ENCODE results near the gene RAPGEF3.

Gene RAPGEF3

DNA sequence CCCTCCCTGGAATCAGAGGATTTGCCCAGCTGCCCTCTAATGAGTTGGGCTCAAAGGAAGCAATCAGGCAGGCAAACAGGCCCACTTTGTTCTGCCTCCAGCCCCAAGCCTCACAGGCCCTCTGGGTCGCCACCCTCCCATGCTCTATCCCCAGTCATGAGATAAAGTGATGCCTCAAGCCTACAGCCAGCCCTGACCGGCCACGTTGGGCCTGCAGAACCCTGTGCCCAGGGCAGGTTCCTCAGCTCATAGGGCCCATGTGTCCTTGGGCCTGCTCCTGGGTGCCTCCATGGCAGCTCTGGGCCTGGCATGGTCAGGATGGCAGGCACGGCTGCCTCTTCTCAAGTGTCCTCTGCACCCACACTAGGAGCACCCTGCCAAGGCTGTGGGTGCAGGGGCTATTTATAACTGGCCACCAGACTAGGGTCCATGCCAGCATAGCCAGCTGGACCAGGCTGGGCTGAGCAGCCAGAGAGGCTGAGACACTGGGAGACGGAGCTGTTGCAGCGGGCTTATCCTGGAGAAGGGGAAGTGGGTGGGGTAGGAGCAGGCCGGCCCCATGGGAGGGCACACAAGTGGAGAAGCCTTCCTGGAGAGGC lies 40.8 kb upstream of the RAPGEF3 start:
- Histone ChIP-seq H3K36me3 (ENCODE audit: control insufficient read depth in 2 of 2, insufficient read depth in 1 of 2, low read length in 2 of 2) (peaks cover 0 to 50% of the 10 kb centered on the region in 2 experiments; a peak in 2 of 3 replicates), H3K4me1 (ENCODE audit: control insufficient read depth, insufficient read depth, low read length) (no peaks in the 10 kb centered on the region), H3K4me3 (ENCODE audit: low read depth, low read length) (no peak overlapping the region), H3K27ac (ENCODE audit: extremely low read depth, low read depth, low read length) (no peak overlapping the region), H3K9me3 (ENCODE audit: control insufficient read depth, insufficient read depth, low read depth, low read length) (no peaks in the 10 kb centered on the region)
- CTCF ChIA-PET, result interaction anchor here (0.6 to 14.1 kb wide), 3 partner anchors 35 to 150 kb away, joined by 3 to 234 read pairs (median 4); no protein-coding TSS in a partner anchor
- no peak for TF ChIP-seq IKZF3 (tag by site-specific recombination; IDR thresholded peaks at IDR 0.05)
- TF ChIP-seq ZNF701 (tag by site-specific recombination; IDR thresholded peaks at IDR 0.05), result no peak
- TF ChIP-seq ZNF610 (tag by site-specific recombination; IDR thresholded peaks at IDR 0.05; ENCODE audit: borderline replicate concordance), result no peak
- TF ChIP-seq ZNF585B (tag by site-specific recombination; IDR thresholded peaks at IDR 0.05), result no peak
- TF ChIP-seq ZNF335 (tag by site-specific recombination; conservative IDR thresholded peaks at IDR 0.05), result no peak
- no peak for TF ChIP-seq ZBTB7A (tag by site-specific recombination; IDR thresholded peaks at IDR 0.05; ENCODE audit: low read depth)
- TF ChIP-seq, protein P1, sequence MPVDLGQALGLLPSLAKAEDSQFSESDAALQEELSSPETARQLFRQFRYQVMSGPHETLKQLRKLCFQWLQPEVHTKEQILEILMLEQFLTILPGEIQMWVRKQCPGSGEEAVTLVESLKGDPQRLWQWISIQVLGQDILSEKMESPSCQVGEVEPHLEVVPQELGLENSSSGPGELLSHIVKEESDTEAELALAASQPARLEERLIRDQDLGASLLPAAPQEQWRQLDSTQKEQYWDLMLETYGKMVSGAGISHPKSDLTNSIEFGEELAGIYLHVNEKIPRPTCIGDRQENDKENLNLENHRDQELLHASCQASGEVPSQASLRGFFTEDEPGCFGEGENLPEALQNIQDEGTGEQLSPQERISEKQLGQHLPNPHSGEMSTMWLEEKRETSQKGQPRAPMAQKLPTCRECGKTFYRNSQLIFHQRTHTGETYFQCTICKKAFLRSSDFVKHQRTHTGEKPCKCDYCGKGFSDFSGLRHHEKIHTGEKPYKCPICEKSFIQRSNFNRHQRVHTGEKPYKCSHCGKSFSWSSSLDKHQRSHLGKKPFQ (tag by site-specific recombination; IDR thresholded peaks at IDR 0.05), result no peak
- TF ChIP-seq, protein P2, sequence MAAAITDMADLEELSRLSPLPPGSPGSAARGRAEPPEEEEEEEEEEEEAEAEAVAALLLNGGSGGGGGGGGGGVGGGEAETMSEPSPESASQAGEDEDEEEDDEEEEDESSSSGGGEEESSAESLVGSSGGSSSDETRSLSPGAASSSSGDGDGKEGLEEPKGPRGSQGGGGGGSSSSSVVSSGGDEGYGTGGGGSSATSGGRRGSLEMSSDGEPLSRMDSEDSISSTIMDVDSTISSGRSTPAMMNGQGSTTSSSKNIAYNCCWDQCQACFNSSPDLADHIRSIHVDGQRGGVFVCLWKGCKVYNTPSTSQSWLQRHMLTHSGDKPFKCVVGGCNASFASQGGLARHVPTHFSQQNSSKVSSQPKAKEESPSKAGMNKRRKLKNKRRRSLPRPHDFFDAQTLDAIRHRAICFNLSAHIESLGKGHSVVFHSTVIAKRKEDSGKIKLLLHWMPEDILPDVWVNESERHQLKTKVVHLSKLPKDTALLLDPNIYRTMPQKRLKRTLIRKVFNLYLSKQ (tag by site-specific recombination; IDR thresholded peaks at IDR 0.05; ENCODE audit: borderline replicate concordance), result no peak
- TF ChIP-seq ZNF426 (tag by site-specific recombination; IDR thresholded peaks at IDR 0.05), result no peak
- TF ChIP-seq ZBTB20 (tag by site-specific recombination; IDR thresholded peaks at IDR 0.05), result no peak
- TF ChIP-seq, protein P3, sequence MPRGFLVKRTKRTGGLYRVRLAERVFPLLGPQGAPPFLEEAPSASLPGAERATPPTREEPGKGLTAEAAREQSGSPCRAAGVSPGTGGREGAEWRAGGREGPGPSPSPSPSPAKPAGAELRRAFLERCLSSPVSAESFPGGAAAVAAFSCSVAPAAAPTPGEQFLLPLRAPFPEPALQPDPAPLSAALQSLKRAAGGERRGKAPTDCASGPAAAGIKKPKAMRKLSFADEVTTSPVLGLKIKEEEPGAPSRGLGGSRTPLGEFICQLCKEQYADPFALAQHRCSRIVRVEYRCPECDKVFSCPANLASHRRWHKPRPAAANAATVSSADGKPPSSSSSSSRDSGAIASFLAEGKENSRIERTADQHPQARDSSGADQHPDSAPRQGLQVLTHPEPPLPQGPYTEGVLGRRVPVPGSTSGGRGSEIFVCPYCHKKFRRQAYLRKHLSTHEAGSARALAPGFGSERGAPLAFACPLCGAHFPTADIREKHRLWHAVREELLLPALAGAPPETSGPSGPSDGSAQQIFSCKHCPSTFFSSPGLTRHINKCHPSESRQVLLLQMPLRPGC (tag by site-specific recombination; IDR thresholded peaks at IDR 0.05), result no peak
- POLR2A ChIA-PET, result no interaction called here

DNA sequence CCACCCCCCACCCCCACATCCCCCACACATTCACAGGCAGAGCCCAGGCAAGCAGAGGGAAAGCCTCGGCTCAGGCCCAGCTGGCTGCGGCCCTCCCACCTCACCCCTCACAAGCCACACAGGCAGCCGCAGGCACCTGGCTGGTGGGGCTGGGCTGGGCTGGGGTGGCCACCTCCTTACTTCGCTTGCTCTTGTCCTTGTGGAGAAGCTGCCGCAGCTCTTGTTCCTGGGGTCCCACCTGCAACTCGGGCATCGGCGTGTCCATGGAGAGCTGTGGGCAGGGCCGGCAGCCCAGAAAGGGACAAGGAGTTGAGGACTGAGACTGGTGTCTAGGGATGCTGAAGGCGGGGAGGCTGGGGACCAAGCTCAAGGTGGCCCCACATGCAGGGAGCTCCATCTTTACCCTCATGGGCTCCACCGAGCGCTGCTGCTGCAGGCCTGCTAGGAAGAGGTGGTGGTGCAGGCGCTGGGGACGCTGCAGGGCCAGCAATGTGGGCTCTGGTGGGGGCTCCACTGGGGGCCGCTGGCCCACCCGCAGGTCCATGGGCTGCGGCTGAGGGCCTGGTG lies 39.8 kb upstream of the RAPGEF3 start:
- CTCF ChIA-PET, result interaction anchor here (1.1 to 14.1 kb wide), 4 partner anchors 9 to 57 kb away, joined by 3 to 234 read pairs (median 6); no protein-coding TSS in a partner anchor
- POLR2A ChIA-PET, result interaction anchor here (0.9 kb wide), 1 partner anchor 31 kb away, joined by 4 read pairs; no protein-coding TSS in a partner anchor
- TF ChIP-seq, protein P4, sequence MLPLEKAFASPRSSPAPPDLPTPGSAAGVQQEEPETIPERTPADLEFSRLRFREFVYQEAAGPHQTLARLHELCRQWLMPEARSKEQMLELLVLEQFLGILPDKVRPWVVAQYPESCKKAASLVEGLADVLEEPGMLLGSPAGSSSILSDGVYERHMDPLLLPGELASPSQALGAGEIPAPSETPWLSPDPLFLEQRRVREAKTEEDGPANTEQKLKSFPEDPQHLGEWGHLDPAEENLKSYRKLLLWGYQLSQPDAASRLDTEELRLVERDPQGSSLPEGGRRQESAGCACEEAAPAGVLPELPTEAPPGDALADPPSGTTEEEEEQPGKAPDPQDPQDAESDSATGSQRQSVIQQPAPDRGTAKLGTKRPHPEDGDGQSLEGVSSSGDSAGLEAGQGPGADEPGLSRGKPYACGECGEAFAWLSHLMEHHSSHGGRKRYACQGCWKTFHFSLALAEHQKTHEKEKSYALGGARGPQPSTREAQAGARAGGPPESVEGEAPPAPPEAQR (tag by site-specific recombination; IDR thresholded peaks at IDR 0.05), result no peak
- TF ChIP-seq ZNF707 (tag by site-specific recombination; IDR thresholded peaks at IDR 0.05) (no peak), ZNF501 (tag by site-specific recombination; IDR thresholded peaks at IDR 0.05) (no peak), ZNF335 (tag by site-specific recombination; conservative IDR thresholded peaks at IDR 0.05) (no peak), ZNF843 (tag by site-specific recombination; IDR thresholded peaks at IDR 0.05) (no peak), ZNF146 (tag by site-specific recombination; IDR thresholded peaks at IDR 0.05) (no peak)
- TF ChIP-seq, protein P5, sequence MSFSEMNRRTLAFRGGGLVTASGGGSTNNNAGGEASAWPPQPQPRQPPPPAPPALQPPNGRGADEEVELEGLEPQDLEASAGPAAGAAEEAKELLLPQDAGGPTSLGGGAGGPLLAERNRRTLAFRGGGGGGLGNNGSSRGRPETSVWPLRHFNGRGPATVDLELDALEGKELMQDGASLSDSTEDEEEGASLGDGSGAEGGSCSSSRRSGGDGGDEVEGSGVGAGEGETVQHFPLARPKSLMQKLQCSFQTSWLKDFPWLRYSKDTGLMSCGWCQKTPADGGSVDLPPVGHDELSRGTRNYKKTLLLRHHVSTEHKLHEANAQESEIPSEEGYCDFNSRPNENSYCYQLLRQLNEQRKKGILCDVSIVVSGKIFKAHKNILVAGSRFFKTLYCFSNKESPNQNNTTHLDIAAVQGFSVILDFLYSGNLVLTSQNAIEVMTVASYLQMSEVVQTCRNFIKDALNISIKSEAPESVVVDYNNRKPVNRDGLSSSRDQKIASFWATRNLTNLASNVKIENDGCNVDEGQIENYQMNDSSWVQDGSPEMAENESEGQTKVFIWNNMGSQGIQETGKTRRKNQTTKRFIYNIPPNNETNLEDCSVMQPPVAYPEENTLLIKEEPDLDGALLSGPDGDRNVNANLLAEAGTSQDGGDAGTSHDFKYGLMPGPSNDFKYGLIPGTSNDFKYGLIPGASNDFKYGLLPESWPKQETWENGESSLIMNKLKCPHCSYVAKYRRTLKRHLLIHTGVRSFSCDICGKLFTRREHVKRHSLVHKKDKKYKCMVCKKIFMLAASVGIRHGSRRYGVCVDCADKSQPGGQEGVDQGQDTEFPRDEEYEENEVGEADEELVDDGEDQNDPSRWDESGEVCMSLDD (tag by site-specific recombination; IDR thresholded peaks at IDR 0.05), result no peak
- TF ChIP-seq, protein P6, sequence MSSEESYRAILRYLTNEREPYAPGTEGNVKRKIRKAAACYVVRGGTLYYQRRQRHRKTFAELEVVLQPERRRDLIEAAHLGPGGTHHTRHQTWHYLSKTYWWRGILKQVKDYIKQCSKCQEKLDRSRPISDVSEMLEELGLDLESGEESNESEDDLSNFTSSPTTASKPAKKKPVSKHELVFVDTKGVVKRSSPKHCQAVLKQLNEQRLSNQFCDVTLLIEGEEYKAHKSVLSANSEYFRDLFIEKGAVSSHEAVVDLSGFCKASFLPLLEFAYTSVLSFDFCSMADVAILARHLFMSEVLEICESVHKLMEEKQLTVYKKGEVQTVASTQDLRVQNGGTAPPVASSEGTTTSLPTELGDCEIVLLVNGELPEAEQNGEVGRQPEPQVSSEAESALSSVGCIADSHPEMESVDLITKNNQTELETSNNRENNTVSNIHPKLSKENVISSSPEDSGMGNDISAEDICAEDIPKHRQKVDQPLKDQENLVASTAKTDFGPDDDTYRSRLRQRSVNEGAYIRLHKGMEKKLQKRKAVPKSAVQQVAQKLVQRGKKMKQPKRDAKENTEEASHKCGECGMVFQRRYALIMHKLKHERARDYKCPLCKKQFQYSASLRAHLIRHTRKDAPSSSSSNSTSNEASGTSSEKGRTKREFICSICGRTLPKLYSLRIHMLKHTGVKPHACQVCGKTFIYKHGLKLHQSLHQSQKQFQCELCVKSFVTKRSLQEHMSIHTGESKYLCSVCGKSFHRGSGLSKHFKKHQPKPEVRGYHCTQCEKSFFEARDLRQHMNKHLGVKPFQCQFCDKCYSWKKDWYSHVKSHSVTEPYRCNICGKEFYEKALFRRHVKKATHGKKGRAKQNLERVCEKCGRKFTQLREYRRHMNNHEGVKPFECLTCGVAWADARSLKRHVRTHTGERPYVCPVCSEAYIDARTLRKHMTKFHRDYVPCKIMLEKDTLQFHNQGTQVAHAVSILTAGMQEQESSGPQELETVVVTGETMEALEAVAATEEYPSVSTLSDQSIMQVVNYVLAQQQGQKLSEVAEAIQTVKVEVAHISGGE (tag by site-specific recombination; conservative IDR thresholded peaks at IDR 0.05; ENCODE audit: low read depth), result no peak
- TF ChIP-seq, protein P7, sequence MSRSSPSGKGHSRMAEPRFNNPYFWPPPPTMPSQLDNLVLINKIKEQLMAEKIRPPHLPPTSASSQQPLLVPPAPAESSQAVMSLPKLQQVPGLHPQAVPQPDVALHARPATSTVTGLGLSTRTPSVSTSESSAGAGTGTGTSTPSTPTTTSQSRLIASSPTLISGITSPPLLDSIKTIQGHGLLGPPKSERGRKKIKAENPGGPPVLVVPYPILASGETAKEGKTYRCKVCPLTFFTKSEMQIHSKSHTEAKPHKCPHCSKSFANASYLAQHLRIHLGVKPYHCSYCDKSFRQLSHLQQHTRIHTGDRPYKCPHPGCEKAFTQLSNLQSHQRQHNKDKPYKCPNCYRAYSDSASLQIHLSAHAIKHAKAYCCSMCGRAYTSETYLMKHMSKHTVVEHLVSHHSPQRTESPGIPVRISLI (tag by site-specific recombination; IDR thresholded peaks at IDR 0.05), result no peak

More for the DNA sequence above, 39.8 kb upstream of the RAPGEF3 start:
- no peak overlapping the region for H3K4me3 ChIP-seq (ENCODE audit: low read depth, low read length)
- no peaks in the 10 kb centered on the region for H3K9me3 ChIP-seq (ENCODE audit: control insufficient read depth, insufficient read depth, low read depth, low read length)
- peaks cover 0 to 51% of the 10 kb centered on the region in 2 experiments; a peak in 2 of 3 replicates for H3K36me3 ChIP-seq (ENCODE audit: control insufficient read depth in 2 of 2, insufficient read depth in 1 of 2, low read length in 2 of 2)
- H3K27ac ChIP-seq (ENCODE audit: extremely low read depth, low read depth, low read length), result no peak overlapping the region
- H3K4me1 ChIP-seq (ENCODE audit: control insufficient read depth, insufficient read depth, low read length), result no peaks in the 10 kb centered on the region
